NCI-H1694 treated with DMSO at 0.1 percent for 48 hours (cell line): ENCODE results near the gene ATXN2.
A peak's percentile ranks its signal among the peaks of the same experiment; 100 is the strongest.

Source experiments
- DNase-seq: peaks from one replicate; lab custom pipeline; 2025; lab: John Stamatoyannopoulos, UW

The ATXN2 gene

DNA sequence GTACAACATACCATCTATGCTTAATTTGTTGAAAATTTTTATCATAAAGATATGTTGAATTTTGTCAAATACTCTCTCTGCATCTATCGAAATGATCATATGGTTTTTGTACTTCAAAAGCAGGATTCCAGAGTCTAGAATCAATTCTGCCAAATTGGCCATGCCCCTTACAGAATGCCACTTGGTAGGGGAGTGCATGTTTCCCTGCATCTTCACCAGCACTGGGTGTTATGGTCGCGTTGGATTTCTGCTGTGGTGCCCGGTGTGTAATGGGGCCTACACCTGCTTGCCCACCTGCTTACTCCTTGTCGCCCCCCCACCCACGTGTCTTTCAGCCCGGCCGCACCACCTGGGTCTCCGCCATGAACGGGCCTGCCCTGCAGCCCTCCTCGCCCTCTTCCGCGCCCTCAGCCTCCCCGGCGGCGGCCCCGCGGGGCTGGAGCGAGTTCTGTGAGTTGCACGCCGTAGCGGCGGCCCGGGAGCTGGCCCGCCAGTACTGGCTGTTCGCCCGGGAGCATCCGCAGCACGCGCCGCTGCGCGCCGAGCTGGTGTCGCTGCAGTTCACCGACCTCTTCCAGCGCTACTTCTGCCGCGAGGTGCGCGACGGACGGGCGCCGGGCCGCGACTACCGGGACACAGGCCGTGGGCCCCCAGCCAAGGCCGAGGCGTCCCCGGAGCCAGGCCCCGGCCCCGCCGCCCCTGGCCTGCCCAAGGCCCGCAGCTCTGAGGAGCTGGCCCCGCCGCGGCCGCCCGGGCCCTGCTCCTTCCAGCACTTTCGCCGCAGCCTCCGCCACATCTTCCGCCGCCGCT is 181.1 kb downstream of the ATXN2 start:
- DNase-seq, result no peak

DNA sequence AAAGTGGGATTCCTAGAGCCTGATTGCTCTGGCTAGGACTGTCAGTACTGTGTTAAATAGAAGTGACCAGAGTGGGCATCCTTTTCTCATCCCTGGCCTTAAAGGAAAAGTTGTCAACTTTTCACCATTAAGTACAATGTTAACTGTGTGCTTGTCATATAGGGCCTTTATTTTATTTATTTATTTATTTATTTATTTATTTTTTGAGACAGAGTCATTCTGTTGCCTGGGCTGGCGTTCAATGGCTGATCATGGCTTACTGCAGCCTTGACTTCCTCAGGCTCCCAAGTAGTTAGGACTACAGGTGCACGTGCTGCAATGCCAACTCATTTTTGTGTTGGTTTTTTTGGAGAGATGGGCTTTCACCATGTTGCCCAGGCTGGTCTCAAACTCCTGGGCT is 181.8 kb downstream of the ATXN2 start:
- DNase-seq, result no peak

DNA sequence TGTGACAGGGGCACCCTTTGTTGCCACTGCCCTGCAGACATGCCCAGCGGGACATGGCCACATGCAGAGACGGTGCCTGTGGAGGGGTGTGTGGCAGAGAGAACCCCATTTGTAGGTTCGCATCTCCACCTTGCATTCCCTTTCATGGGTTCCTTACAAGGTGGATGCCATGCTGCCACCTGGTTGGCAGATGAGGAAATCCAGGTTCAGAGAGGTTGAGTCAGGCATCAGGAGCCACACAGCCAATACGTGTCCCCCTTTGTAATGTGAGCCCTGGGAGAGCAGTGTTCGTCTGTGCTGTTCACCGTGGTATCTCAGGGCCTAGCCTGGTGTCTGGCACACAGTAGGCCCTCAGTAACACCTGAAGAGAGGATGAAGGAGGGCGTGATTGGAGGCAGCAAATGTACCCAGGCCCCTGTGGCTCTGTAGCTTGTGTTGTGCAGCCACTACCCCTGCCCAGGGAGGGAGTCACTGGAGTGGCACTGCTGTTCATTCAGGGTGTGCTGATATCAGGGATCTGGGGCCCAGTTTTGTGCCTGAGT is 184.3 kb downstream of the ATXN2 start:
- no peak for DNase-seq

DNA sequence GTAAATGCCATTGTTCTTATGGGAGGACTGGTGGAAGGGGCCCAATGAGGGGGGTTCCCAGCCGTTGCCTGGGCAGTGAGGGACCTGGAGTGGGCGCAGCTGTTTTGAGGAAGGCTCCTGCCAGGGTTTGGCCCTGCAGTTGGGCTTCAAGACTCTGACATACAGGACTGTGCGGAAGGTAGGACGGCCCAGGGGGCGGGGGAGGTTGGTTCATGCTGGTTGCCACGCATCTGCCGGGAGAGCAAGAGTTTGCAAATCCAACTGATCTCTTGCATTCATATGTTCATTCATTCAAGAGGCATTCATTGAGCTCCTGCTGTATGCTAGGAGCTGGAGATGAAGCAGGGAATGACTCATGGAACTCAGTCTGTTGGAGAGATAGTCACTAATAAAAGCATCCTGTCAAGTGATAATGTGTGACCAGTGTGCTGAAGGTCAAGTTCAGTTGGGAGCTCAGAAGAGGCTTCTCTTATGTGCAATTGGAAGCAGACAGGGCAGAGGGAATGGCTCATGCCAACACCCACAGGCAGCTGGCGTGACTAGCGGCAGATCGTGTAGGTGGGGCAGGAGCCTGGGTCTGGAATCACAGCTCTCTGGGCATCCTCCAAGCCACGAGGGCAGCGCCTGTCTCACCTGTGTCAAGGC is 185.6 kb downstream of the ATXN2 start:
- no peak for DNase-seq

DNA sequence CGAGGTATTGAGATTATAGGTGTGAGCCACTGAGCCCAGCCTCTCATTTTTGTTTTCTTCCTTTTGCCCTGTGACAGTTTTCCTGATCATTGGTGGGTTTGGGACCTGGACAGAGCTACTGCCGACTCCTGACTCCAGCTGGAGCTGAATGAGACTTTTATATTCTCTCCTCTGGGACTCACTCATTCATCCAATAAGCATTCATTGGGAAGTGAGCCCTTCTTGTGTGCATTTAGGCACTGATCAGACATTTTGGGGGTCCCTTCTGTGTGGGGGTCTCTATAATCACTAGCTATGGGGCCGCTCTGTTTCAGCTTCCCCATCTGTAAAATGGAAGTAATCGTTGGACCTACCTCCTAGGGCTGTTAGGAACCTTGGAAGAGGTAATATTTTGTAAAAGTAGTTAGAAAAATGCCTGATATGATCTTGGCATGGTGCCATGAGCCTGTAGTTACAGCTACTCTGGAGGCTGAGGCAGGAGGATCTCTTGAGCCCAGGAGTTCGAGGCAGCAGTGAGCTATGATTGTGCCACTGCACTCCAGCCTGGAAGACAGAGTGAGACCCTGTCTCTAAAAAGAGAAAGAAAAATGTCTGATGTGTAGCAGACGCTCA is 186.2 kb downstream of the ATXN2 start:
- no peak for DNase-seq

DNA sequence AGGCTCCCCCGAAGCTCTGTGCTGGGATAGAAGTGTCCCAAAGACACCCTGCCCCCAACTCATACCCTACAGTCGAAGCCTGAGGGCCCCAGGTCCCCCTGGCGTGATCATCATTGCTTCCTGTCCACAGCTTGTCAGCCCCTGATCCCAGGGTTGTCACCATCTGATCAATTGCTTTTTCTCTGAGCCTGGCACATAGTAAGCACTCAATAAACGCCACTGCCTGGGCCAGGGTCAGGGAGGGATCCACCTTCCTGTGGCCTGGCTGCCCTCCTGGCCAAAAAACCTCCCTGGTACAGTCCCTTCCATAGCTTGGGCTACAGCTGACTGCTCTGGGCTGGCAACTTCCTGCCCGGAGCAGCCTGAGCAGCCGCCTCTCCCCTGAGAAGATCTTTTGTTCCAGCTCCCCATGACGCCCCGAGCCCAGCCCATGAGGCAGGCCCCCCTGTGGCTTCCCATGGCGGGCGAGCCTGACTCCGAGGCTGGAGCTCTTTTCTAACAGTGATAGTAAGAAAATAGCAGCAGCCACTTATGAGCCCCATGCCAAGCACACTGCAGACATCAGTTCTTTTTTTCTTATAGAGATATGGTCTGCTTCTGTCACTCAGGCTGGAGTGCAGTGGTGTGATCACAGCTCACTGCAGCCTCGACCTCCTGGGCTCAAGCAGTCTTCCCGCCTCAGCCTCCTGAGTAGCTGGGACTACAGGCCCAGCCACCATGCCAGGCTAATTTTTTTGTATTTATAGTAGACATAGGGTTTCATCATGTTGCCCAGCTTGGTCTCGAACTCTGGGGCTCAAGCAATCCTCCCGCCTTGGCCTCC is 186.9 kb downstream of the ATXN2 start:
- no peak for DNase-seq

DNA sequence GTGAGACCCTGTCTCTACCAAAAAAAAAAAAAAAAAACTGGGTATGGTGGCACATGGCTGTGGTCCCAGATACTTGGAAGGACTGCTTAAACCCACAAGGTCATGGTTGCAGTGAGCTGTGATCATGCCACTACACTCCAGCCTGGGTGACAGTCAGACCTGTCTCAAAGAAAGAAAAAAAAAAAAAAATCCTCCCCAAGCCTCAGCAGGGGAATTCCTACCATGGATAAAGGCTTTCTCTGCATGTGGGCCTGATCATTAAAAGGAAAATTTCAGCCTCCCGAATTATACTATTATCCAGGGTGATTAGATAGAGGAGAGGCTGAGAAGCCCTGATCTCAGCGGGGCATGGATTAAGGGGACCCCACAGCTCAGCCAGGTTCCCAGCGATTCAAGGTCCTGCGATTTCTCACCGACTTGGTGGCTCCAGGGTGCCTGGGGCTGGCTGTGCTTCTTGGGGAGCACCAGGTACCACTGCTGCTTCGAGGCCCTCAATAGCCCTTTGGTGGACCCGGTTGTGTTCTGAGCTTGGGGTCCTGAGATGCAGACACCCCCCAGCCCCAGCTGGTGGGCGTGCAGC is 187.8 kb downstream of the ATXN2 start:
- DNase-seq, result no peak

DNA sequence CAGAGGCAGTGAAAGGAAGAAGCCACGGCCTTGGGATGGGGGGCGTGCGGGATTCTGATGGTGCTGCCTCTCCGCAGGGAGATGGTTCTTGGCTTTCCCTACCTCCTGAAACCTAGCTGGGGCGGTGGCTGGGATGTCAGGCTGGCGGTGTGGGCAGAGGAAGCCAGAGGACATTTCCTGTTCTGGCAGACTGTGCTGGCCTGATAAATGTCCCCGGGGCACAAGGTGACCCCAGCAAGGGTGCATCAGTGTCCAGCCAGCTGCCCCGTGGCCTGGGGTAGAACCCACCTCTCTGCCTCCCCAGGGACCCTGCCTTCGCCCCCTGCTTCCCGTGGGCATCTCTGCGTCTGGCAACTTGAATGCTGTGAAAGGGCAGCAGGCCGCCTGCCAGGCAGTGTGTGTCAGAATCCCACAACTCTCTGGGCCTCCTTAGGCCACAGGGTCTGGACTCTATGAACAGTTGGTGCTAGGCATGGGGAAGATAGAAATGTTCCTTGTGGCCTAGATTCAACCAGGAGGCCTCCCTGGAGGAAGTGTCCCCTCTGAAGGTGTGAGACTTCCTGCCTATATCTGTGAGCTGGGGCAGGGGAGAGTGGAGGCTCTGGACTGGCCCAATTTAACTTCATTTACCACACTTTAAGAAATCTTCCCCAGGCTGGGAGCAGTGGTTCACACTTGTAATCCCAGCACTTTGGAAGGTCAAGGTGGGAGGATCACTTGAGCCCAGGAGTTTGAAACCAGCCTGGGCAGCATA is 188.5 kb downstream of the ATXN2 start:
- DNase-seq, result no peak

DNA sequence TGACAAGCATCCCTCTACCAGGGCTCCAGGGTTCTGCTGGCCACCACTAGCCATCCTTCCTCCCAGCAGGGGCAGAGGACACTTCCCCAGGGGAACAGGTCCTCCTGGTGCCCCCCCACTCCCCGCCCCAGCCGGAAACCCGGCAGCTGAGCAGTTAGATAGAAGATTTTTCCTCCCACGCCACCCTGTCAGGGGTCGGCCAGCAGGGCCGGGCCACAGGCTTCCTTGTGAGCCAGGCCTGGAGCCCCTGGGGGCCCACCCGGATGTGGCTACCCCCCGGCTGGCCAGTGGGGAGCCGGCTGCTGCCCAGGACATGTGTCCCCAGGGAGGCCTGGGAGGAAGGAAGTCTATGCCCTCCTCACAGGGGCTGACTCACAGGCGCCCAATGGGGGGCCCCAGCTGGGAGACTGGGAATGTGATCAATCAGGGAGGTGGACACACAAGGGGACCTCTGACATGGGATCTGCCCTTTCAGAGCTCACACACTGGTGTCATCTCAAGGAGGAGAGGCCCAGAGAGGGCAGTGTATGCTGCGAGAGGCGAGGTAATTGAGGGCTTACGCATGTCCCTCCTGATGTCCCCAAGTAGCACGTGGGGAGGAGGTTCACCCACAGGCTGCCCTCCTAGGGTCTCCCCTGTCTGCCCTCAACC is 189.2 kb downstream of the ATXN2 start:
- DNase-seq, result no peak

DNA sequence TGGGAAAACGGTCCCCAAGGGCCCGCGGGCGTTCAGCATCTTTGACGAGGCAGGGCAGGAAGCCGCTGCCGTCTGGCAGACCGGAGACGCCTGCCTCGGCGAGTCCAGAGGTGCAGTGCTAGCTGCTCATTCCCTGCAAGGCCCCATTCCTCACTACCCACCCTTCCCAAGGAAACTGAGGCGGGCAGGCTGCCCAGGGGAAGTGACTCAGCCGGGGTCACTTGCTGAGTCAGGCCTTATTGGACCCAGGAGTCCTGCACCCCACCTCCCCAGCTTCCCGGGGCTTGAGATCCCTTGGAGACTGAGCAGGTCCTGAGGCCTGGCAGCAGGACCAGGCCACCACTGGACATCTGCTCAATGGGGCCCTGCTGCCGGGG is 189.7 kb downstream of the ATXN2 start:
- DNase-seq, result no peak

DNA sequence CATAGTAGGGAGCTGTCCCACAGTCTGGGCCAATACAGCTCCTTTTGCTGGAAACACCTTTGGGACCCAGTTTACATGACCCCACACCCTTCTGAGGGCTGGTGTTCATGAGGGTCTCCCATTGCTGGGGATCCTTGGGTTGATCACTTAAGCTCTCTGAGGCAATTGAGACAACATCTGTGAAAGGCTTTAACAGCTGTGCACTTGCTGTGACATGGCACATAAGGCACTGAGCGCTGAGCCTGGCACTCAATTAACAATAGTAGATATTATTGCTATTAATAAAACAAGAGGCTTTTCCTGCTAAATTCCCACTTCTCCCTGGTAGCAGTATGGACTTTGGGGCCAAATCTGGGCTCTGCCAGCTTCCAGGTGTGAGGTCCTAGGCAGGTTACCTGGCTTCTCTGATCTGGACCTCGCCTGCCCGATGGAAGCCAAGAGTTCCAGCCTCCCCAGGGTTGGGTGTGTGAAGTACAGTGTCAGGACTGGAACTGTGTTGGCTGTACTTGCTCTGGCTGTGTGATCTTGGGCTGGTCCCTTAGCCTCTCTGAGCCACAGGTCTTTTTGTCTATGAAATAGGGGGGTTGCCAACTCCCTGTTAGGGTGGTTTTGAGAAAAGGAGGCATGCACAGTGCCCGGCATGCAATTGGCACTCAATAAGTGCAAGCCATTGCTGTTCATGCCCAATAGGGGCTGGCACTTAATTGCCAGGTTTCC is 190.3 kb downstream of the ATXN2 start:
- DNase-seq, result no peak

DNA sequence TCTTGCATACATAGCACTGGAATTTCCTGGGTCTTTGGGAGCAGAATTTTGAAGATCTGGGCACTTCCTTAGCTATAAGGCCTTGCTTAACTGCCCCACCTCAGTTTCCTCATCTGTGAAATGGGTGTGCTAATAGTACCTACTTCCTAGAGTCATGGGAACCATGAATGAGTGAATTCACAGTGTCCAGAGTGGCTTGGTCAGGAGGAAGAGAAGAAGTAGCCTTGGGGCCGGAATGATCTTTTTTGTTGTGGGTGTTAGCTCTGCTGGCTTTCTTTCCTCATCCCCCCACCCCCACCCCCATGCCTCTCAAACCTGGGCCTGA is 191.0 kb downstream of the ATXN2 start:
- no peak for DNase-seq

DNA sequence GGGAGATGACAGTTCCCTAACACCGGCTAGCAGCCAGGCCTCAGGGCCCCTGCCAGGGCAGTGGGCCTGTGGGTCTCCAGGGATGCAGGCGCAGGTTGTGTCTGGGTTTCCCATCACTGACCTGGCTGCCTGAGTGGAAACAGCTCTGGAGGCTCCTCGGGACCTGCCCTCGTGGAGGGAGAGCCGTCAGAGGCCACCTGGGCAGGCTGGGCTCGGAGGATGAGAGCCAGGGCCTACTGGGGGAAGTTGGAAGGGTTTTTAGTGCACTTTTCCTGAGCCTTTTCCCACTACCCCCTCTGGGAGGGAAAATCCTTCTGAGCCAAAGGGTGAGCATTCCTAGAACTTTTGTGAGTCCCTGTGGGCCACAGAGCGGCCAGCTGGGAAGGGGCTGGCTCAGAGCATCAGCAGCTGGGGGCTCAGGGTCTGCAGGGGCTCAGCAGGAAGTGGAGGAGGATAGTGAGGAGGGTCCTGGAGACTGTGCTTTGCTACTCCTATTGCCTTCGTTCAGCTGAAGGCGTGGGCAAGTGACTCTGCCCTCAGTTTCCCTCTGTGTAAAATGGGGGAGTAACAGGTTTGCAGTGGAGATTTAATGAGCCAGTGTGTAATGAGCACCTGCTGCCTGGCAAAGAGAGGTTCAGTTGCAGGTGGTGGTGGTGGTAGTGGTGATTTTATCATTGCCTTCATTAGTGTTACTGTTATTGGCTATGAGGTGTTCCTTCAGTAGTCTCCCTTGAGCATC is 191.6 kb downstream of the ATXN2 start:
- no peak for DNase-seq

DNA sequence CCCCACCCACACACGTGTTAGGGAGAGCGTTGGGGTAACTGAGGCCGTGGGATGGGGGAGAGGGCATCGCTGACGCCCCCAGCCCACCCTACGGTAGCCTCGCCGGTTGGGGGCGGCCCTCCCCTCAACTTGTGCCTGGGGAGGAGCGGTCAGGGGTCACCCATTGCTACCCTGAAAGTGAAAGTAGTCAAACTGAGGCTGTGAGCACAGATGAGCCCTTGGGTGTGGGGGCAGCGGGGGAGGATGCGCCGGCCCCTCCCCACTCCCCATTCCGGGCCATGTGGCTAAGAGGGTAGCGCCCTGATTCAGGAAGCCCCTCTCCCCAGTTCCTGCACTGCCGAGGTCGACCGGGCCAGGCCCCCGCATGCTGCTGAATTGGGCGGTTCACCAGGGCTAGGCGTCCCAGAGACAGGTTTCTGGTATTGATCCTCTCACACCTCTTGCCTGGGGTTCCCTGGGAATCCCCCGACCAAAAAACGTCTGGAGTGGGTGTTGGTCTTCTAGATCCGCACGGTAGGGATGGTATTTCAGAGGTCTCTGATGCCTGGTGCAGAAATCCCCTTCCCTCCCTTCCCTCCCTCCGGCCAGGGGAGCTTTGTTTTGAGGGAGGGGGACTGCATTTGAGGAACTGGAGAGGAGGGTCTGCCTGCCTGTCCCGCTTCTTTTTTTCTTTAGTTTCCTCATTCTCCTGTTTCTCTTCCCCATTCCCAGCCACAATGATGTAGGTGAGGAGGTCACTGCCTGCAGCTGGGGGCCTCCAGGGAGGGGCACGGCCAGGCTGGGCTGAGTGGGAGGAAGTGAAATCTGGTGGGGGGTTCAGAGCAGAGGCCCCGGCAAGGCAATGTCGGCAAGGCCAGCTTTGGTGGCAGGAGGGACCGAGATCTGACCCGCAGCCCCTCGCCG is 192.4 kb downstream of the ATXN2 start:
- no peak for DNase-seq

DNA sequence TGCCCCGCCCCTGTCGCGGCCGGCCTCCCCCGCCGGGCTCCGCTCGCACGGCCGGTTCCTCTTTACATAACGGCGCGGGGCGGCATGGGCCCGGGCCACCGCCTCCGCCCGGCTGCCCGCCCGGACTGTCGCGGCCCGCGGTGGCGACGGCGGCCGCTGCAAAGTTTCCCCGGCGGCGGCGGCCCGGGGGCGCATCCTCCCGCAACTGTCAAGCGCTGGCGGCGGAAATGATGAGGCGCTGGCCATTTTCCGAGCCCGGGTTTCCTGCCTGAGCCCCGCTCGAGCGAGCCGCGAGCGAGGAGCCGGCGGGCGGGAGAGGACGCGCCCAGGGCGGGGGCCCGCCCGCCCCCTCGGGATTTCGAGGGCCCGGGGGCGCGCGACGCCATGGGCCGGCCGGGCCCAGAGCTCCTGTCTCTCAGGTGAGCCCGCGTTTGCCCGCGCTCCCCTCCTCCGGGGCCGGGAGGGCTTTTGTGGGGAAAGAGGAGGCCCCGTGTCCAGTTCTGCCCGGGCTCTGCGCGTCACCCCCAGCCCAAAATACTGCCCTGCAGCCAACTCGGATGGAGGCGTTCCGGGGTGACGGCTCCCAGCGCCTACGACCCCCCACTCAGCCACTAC is 193.1 kb downstream of the ATXN2 start, which contains the start of gene SH2B3:
TSS of gene SH2B3 (plus strand) at position 65 of the 615 bp plus-strand sequence. CDS start 12,223 bp downstream, outside the sequence.
- peak; percentile 33 for DNase-seq

DNA sequence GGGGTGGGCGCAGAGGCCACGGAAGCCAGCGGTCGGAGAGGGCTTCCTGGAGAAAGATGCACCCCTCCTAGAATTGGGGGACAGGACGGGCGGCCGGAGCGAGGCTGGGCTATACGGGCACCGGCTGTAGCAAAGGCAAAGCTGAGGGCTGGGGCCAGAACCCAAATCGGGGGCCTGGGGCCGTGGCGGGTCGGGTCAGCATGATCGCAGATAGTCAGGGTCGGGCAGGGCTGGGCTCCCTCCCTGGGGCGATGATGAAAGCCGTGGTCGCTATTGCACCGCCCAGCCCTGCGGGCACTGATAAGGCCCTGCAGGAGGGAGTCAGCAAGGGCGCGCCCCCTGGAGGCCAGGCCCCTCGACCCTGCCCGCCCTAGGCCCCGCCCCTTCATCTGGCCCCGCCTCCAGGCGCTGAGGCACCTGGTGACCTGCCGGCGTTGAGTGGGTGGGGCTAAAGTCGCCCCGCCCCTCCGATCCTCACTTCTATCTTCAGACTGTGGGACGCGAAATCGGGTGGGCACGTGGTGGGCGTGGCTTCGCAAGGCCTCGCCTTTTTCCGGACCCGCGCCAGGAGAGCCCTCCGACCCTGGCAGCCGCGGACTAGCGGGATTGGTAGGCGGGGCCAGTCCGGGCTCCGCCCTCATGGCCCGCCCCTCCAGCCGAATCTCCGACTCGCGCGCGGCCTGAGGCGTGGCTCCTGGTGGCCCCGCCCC is 193.8 kb downstream of the ATXN2 start:
- peak; percentile 63 for DNase-seq
